ENCODE measurements around the gene ITPA. TPM values are rescaled to one million over a fixed set of nuclear protein-coding genes. Genes with fewer than 3 reads are reported as not detected.
A peak's percentile ranks its signal among the peaks of the same experiment; 100 is the strongest.

Gene ITPA
- total and polyA plus RNA-seq, 2 of the 13 experiments (the other 11 are each of a cell fraction or from before 2014, with no cell fraction given): 60.1 to 103 TPM

GRCh38 chr20:3209257-3209945, at the start of gene ITPA (continued):
- TF ChIP-seq SRSF4 (IDR thresholded peaks at IDR 0.05; ENCODE audit: low read depth, low read length, poor library complexity, severe bottlenecking) (no peak), ZNF766 (CRISPR knock-in tag; IDR thresholded peaks at IDR 0.05; ENCODE audit: borderline replicate concordance) (peak; percentile 58; the same call in 1 of the 2 replicates), ZNF550 (CRISPR knock-in tag; IDR thresholded peaks at IDR 0.05; ENCODE audit: borderline replicate concordance) (0 out of 2 replicates have a peak, but pooled peaks have one; percentile 6), AGO2 (optimal IDR thresholded peaks at IDR 0.05; ENCODE audit: low read depth, low read length) (peak; percentile 83), ZNF33A (CRISPR knock-in tag; IDR thresholded peaks at IDR 0.05; ENCODE audit: borderline replicate concordance) (no peak), MNT (IDR thresholded peaks at IDR 0.05) (peak; percentile 87), FUBP1 (CRISPR knock-in tag; IDR thresholded peaks at IDR 0.05; ENCODE audit: borderline replicate concordance) (no peak), ZNF710 (CRISPR knock-in tag; IDR thresholded peaks at IDR 0.05; ENCODE audit: borderline replicate concordance) (peak; percentile 40), ZNF547 (CRISPR knock-in tag; IDR thresholded peaks at IDR 0.05) (peak; percentile 21; the same call in 1 of the 2 replicates), GTF2F1 (IDR thresholded peaks at IDR 0.05; ENCODE audit: low read length) (no peak), ZFP91 (CRISPR knock-in tag; IDR thresholded peaks at IDR 0.05; ENCODE audit: borderline replicate concordance) (peak; percentile 95; the same call in 1 of the 2 replicates), ZNF24 (IDR thresholded peaks at IDR 0.05) (no peak), KLF9 (CRISPR knock-in tag; IDR thresholded peaks at IDR 0.05; ENCODE audit: low read depth) (no peak), STAT5B (CRISPR knock-in tag; IDR thresholded peaks at IDR 0.05) (0 out of 2 replicates have a peak, but pooled peaks have one; percentile 42), ZNF350 (CRISPR knock-in tag; IDR thresholded peaks at IDR 0.05; ENCODE audit: borderline replicate concordance, low read depth) (peak; percentile 93; the same call in 1 of the 2 replicates), ATF4 (CRISPR knock-in tag; IDR thresholded peaks at IDR 0.05) (peak in 1 of 2 experiments; percentile 45; a peak in 1 of 4 replicates), TSC22D2 (CRISPR knock-in tag; IDR thresholded peaks at IDR 0.05; ENCODE audit: borderline replicate concordance) (0 out of 2 replicates have a peak, but pooled peaks have one; percentile 65), SNAPC2 (CRISPR knock-in tag; IDR thresholded peaks at IDR 0.05) (peak; percentile 95), ZNF564 (CRISPR knock-in tag; IDR thresholded peaks at IDR 0.05) (no peak; the same call in 1 of the 2 replicates), SUZ12 (IDR thresholded peaks at IDR 0.05; ENCODE audit: low read depth, low read length) (no peak), FOXA3 (CRISPR knock-in tag; IDR thresholded peaks at IDR 0.05) (peak; percentile 42)

Data from HepG2 (cell line).